ENCODE results near the gene BICDL1. TPM values are rescaled to one million over a fixed set of nuclear protein-coding genes. Genes with fewer than 3 reads are reported as not detected.

The BICDL1 gene
- total RNA-seq, 1 experiment from 2014 or later = 22.2 TPM

DNA sequence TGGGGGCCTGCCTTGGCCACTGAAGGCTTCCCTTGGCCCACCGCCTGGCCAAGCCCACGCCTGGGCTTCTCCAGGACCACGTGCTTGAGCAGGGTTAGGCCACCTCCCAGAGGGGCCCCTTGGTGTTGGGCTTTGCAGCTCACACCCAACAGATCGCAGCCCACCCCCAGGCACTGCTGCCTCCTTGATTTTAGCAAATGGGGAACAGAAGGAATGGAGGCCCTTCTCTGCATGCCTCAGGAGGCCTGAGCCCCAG lies 104.2 kb downstream of the BICDL1 start:
- Histone ChIP-seq H3K36me3 (ENCODE audit: control insufficient read depth, insufficient read depth, low read length) (no peaks in the 10 kb centered on the region), H3K4me3 (ENCODE audit: low read depth in 2 of 2, low read length in 2 of 2) (no peak overlapping the region), H3K27me3 (ENCODE audit: control insufficient read depth, insufficient read depth, low read length) (no peaks in the 10 kb centered on the region), H3K27ac (ENCODE audit: low read length) (no peak overlapping the region), H3K9me3 (ENCODE audit: control insufficient read depth, insufficient read depth, low read depth, low read length) (no peaks in the 10 kb centered on the region), H3K4me1 (ENCODE audit: control insufficient read depth, insufficient read depth, low read length) (peaks cover 5% of the 10 kb centered on the region)
- intact Hi-C loops (cut with micrococcal nuclease; ENCODE audit: unreplicated experiment) = no loop called here
- no TSS peak for BruUV-seq (replicated peaks)
- DNase-seq (ENCODE audit: low read depth, low spot score) (no peak), ATAC-seq (no peak)
- in situ Hi-C loops (cut with HindIII; ENCODE audit: low pct_unique_long_range_greater_than_20kb, low sequenced_read_pairs) = no loop called here
- POLR2A ChIA-PET = no interaction called here
- CTCF ChIA-PET = no interaction called here
- TF ChIP-seq CTCF (IDR thresholded peaks at IDR 0.05) (no peak), SIN3A (IDR thresholded peaks at IDR 0.05; ENCODE audit: borderline replicate concordance, insufficient read depth, low read depth, low read length) (no peak), TCF7L2 (IDR thresholded peaks at IDR 0.05; ENCODE audit: low read depth, low read length) (no peak), POLR2AphosphoS5 (IDR thresholded peaks at IDR 0.05; ENCODE audit: low read depth, low read length) (no peak)
- TF ChIP-seq, protein P1, sequence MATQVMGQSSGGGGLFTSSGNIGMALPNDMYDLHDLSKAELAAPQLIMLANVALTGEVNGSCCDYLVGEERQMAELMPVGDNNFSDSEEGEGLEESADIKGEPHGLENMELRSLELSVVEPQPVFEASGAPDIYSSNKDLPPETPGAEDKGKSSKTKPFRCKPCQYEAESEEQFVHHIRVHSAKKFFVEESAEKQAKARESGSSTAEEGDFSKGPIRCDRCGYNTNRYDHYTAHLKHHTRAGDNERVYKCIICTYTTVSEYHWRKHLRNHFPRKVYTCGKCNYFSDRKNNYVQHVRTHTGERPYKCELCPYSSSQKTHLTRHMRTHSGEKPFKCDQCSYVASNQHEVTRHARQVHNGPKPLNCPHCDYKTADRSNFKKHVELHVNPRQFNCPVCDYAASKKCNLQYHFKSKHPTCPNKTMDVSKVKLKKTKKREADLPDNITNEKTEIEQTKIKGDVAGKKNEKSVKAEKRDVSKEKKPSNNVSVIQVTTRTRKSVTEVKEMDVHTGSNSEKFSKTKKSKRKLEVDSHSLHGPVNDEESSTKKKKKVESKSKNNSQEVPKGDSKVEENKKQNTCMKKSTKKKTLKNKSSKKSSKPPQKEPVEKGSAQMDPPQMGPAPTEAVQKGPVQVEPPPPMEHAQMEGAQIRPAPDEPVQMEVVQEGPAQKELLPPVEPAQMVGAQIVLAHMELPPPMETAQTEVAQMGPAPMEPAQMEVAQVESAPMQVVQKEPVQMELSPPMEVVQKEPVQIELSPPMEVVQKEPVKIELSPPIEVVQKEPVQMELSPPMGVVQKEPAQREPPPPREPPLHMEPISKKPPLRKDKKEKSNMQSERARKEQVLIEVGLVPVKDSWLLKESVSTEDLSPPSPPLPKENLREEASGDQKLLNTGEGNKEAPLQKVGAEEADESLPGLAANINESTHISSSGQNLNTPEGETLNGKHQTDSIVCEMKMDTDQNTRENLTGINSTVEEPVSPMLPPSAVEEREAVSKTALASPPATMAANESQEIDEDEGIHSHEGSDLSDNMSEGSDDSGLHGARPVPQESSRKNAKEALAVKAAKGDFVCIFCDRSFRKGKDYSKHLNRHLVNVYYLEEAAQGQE (IDR thresholded peaks at IDR 0.05; ENCODE audit: insufficient read depth in 1 of 2, low read depth in 2 of 2, low read length in 1 of 2) = no peak

DNA sequence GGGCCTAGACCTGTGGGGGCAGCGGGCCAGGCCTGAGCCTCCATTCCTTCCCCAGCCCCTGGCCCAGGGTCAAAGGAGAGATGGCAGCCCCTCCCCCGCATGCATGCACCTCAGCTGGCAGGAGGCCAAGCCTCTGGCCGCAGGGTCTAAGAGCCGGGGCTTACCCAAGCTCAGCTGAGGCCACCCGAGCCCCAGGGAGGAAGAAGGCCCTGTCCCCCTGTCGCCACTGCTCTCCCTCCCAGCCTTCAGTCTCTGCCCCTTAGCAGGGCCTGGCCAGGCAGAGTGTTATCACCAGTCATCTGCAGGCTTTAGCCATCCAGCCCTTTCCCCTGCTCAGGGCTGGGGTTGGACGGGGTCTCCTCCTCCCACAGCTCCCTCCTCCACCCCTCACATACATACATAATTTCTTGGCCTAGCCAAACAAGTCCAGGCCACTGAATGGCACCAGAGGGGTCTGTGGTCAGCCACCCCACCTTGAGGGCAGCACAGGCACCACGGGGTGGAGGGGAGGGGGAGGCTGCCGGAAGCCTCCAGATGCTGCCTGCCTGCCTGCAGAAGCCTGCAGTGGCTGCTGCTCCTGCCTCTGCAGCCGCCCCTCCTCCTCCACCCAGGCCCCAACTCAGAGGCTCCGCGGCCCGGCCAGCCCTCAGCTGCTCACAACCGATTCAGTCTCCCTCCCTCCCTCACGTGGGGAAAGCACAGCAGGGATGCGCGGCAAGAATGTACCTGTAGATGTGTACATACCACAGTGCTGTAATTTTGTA lies 104.7 kb downstream of the BICDL1 start:
- BruUV-seq (replicated peaks) = no TSS peak
- H3K9me3 ChIP-seq (ENCODE audit: control insufficient read depth, insufficient read depth, low read depth, low read length) = no peaks in the 10 kb centered on the region
- in situ Hi-C loops (cut with HindIII; ENCODE audit: low pct_unique_long_range_greater_than_20kb, low sequenced_read_pairs) = no loop called here
- intact Hi-C loops (cut with micrococcal nuclease; ENCODE audit: unreplicated experiment) = no loop called here
- CTCF ChIA-PET = no interaction called here
- no peaks in the 10 kb centered on the region for H3K27me3 ChIP-seq (ENCODE audit: control insufficient read depth, insufficient read depth, low read length)
- TF ChIP-seq POLR2AphosphoS5 (IDR thresholded peaks at IDR 0.05; ENCODE audit: low read depth, low read length) (no peak), TCF7L2 (IDR thresholded peaks at IDR 0.05; ENCODE audit: low read depth, low read length) (no peak), CTCF (IDR thresholded peaks at IDR 0.05) (no peak), SIN3A (IDR thresholded peaks at IDR 0.05; ENCODE audit: borderline replicate concordance, insufficient read depth, low read depth, low read length) (no peak)
- TF ChIP-seq, protein P1 (IDR thresholded peaks at IDR 0.05; ENCODE audit: insufficient read depth in 1 of 2, low read depth in 2 of 2, low read length in 1 of 2) = no peak
- POLR2A ChIA-PET = no interaction called here
- H3K27ac ChIP-seq (ENCODE audit: low read length) = no peak overlapping the region
- DNase-seq (ENCODE audit: low read depth, low spot score) = no peak
- no peaks in the 10 kb centered on the region for H3K36me3 ChIP-seq (ENCODE audit: control insufficient read depth, insufficient read depth, low read length)
- peak; percentile 18; the same call in 1 of the 2 replicates for ATAC-seq
- H3K4me3 ChIP-seq (ENCODE audit: low read depth in 2 of 2, low read length in 2 of 2) = no peak overlapping the region
- peaks cover 5% of the 10 kb centered on the region for H3K4me1 ChIP-seq (ENCODE audit: control insufficient read depth, insufficient read depth, low read length)

Data from Panc1 (cell line).